Measurements from ENCODE around the gene VASH1.

Gene VASH1

GRCh38 chr14:76754586-76754985 is 6.7 kb upstream of the VASH1 start:
- Histone ChIP-seq H3K4me1 (ENCODE audit: control insufficient read depth in 2 of 2, insufficient read depth in 1 of 2, low read depth in 1 of 2, low read length in 2 of 2) (peaks cover 0 to 2% of the 10 kb centered on the region in 2 donors), H2AFZ (ENCODE audit: low read length) (no peak overlapping the region), H3K4ac (ENCODE audit: low read length) (no peak overlapping the region), H3K9me3 (replicated peaks in 1 of 2; ENCODE audit: control insufficient read depth in 2 of 2, insufficient read depth in 1 of 2, low read depth in 1 of 2, low read length in 2 of 2) (no peaks in the 10 kb centered on the region), H2BK120ac (ENCODE audit: low read depth, low read length) (no peak overlapping the region), H3K4me3 (ENCODE audit: low read length in 2 of 2) (no peak overlapping the region), H3K79me1 (ENCODE audit: low read depth, low read length) (no peaks in the 10 kb centered on the region), H3K18ac (ENCODE audit: low read length) (no peak overlapping the region), H3K27ac (replicated peaks; ENCODE audit: low read length) (no peak overlapping the region), H3K36me3 (replicated peaks in 1 of 2; ENCODE audit: control insufficient read depth in 2 of 2, insufficient read depth in 2 of 2, low read length in 2 of 2) (no peaks in the 10 kb centered on the region), H3K4me2 (ENCODE audit: insufficient read depth, low read length, poor library complexity, severe bottlenecking) (no peak overlapping the region), H2BK5ac (ENCODE audit: low read length) (no peak overlapping the region), H3K27me3 (ENCODE audit: control insufficient read depth in 3 of 3, insufficient read depth in 3 of 3, low read depth in 1 of 3, low read length in 3 of 3) (no peaks in the 10 kb centered on the region), H4K91ac (ENCODE audit: low read depth, low read length, poor library complexity) (no peak overlapping the region), H2BK15ac (ENCODE audit: low read length) (no peak overlapping the region), H2AK5ac (ENCODE audit: low read depth, low read length) (no peak overlapping the region), H2BK12ac (ENCODE audit: low read length) (no peak overlapping the region), H3K23ac (ENCODE audit: low read depth, low read length, poor library complexity) (no peak overlapping the region), H3K14ac (ENCODE audit: low read length) (no peak overlapping the region), H4K8ac (ENCODE audit: low read depth, low read length) (no peak overlapping the region), H3K9ac (ENCODE audit: low read depth, low read length, poor library complexity) (no peak overlapping the region)
- DNase-seq (ENCODE audit: low spot score), result no peak
- no CpG with 5 or more reads among the region's 7 CpGs for WGBS, 2 donors (ENCODE audit: extremely low coverage in 2 of 2, insufficient read length in 2 of 2, insufficient replicate concordance in 1 of 2)

DNA sequence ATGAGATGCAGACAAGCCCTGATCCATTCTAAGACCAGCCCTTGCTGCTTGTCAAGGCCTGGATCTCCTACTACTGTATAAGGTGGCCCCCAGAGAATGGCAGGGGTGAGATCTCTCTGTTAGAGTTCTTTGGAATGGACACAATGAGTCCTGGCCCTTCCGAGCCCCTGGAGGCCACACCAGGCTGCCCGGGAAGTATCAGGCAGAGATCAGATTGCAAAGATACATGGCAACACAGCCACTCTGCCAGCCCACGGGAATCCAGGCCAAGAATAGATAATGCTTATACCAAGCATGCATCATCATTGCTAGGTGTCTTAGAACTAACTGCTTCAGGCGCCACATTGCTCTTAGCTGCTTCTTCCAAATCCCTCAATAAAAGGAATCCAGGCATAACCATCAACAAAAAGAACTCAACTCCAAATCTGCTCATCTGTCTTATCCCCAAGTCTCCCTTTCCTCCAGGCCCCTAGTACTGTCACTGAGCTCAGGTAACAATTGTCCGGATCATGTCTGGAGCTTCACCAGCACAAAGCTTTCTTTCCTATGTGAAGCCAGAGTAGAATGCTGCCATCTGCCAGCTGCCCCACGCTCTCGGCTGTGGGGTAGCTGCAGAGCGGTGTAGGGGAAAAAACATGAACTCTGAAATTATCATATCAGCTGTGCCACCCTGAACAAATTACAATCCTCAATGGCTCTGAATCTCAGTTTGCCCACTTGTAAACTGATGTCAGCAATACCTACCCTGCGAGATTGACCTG is 5.5 kb upstream of the VASH1 start:
- no peaks in the 10 kb centered on the region for H3K9me3 ChIP-seq (replicated peaks in 1 of 2; ENCODE audit: control insufficient read depth in 2 of 2, insufficient read depth in 1 of 2, low read depth in 1 of 2, low read length in 2 of 2)
- H4K91ac ChIP-seq (ENCODE audit: low read depth, low read length, poor library complexity), result no peak overlapping the region
- H3K18ac ChIP-seq (ENCODE audit: low read length), result no peak overlapping the region
- no peak overlapping the region for H3K14ac ChIP-seq (ENCODE audit: low read length)
- H3K4me1 ChIP-seq (ENCODE audit: control insufficient read depth in 2 of 2, insufficient read depth in 1 of 2, low read depth in 1 of 2, low read length in 2 of 2), result peaks cover 0 to 3% of the 10 kb centered on the region in 2 donors
- no peak overlapping the region for H4K8ac ChIP-seq (ENCODE audit: low read depth, low read length)
- peaks cover 0 to 2% (median 0%) of the 10 kb centered on the region in 3 experiments for H3K27me3 ChIP-seq (ENCODE audit: control insufficient read depth in 3 of 3, insufficient read depth in 3 of 3, low read depth in 1 of 3, low read length in 3 of 3)
- H2BK5ac ChIP-seq (ENCODE audit: low read length), result no peak overlapping the region
- no peak overlapping the region for H2AFZ ChIP-seq (ENCODE audit: low read length)
- H3K23ac ChIP-seq (ENCODE audit: low read depth, low read length, poor library complexity), result no peak overlapping the region
- H3K4ac ChIP-seq (ENCODE audit: low read length), result no peak overlapping the region
- DNase-seq (ENCODE audit: low spot score), result no peak
- H3K36me3 ChIP-seq (replicated peaks in 1 of 2; ENCODE audit: control insufficient read depth in 2 of 2, insufficient read depth in 2 of 2, low read length in 2 of 2), result no peaks in the 10 kb centered on the region
- no peak overlapping the region for H3K4me3 ChIP-seq (ENCODE audit: low read length in 2 of 2)
- no peak overlapping the region for H3K4me2 ChIP-seq (ENCODE audit: insufficient read depth, low read length, poor library complexity, severe bottlenecking)
- WGBS, 2 donors (ENCODE audit: extremely low coverage in 2 of 2, insufficient read length in 2 of 2, insufficient replicate concordance in 1 of 2), result no CpG with 5 or more reads among the region's 9 CpGs
- no peak overlapping the region for H2BK12ac ChIP-seq (ENCODE audit: low read length)
- no peaks in the 10 kb centered on the region for H3K79me1 ChIP-seq (ENCODE audit: low read depth, low read length)
- H2AK5ac ChIP-seq (ENCODE audit: low read depth, low read length), result no peak overlapping the region
- no peak overlapping the region for H2BK120ac ChIP-seq (ENCODE audit: low read depth, low read length)
- H3K9ac ChIP-seq (ENCODE audit: low read depth, low read length, poor library complexity), result no peak overlapping the region
- no peak overlapping the region for H2BK15ac ChIP-seq (ENCODE audit: low read length)
- H3K27ac ChIP-seq (replicated peaks; ENCODE audit: low read length), result no peak overlapping the region

DNA sequence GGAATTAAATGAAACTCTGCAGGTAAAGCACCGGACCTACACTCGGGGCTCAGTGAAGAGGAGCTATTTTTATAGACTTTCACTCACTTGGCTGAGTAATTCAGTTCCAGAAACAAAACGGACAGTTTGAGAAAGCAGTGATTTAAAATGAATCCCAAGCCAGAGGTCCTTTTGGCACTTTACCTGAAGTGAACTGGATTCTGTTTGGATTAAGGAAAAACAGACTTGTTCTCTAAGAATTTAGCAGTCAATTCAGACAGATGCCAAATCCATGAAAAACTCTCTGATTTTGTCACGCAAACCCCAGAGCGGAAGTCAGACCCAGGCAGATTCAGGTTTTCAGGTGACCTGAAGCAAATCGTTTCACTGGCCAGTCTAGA is 4.9 kb upstream of the VASH1 start:
- Histone ChIP-seq H3K9me3 (replicated peaks in 1 of 2; ENCODE audit: control insufficient read depth in 2 of 2, insufficient read depth in 1 of 2, low read depth in 1 of 2, low read length in 2 of 2) (no peaks in the 10 kb centered on the region), H3K36me3 (replicated peaks in 1 of 2; ENCODE audit: control insufficient read depth in 2 of 2, insufficient read depth in 2 of 2, low read length in 2 of 2) (no peaks in the 10 kb centered on the region), H2BK15ac (ENCODE audit: low read length) (no peak overlapping the region), H3K18ac (ENCODE audit: low read length) (no peak overlapping the region), H3K27me3 (ENCODE audit: control insufficient read depth in 3 of 3, insufficient read depth in 3 of 3, low read depth in 1 of 3, low read length in 3 of 3) (peaks cover 0 to 4% (median 0%) of the 10 kb centered on the region in 3 experiments), H2AK5ac (ENCODE audit: low read depth, low read length) (no peak overlapping the region), H3K4me3 (ENCODE audit: low read length in 2 of 2) (no peak overlapping the region), H3K4ac (ENCODE audit: low read length) (no peak overlapping the region), H2BK5ac (ENCODE audit: low read length) (no peak overlapping the region), H3K14ac (ENCODE audit: low read length) (no peak overlapping the region), H3K4me2 (ENCODE audit: insufficient read depth, low read length, poor library complexity, severe bottlenecking) (no peak overlapping the region), H2BK12ac (ENCODE audit: low read length) (no peak overlapping the region), H2AFZ (ENCODE audit: low read length) (no peak overlapping the region), H4K91ac (ENCODE audit: low read depth, low read length, poor library complexity) (no peak overlapping the region), H2BK120ac (ENCODE audit: low read depth, low read length) (no peak overlapping the region), H4K8ac (ENCODE audit: low read depth, low read length) (no peak overlapping the region), H3K23ac (ENCODE audit: low read depth, low read length, poor library complexity) (no peak overlapping the region), H3K4me1 (ENCODE audit: control insufficient read depth in 2 of 2, insufficient read depth in 1 of 2, low read depth in 1 of 2, low read length in 2 of 2) (peaks cover 4 to 5% of the 10 kb centered on the region in 2 donors), H3K79me1 (ENCODE audit: low read depth, low read length) (no peaks in the 10 kb centered on the region), H3K27ac (replicated peaks; ENCODE audit: low read length) (no peak overlapping the region), H3K9ac (ENCODE audit: low read depth, low read length, poor library complexity) (no peak overlapping the region)
- WGBS, 2 donors (ENCODE audit: extremely low coverage in 2 of 2, insufficient read length in 2 of 2, insufficient replicate concordance in 1 of 2), result no CpG with 5 or more reads among the region's 6 CpGs
- no peak for DNase-seq (ENCODE audit: low spot score)

- H2BK120ac ChIP-seq (ENCODE audit: low read depth, low read length), result no peak overlapping the region
- no peak overlapping the region for H2AK5ac ChIP-seq (ENCODE audit: low read depth, low read length)
- no peak overlapping the region for H3K4ac ChIP-seq (ENCODE audit: low read length)
- no peak overlapping the region for H3K4me2 ChIP-seq (ENCODE audit: insufficient read depth, low read length, poor library complexity, severe bottlenecking)
- no peak overlapping the region for H2BK15ac ChIP-seq (ENCODE audit: low read length)
- peaks cover 17 to 19% of the 10 kb centered on the region in 2 donors for H3K4me1 ChIP-seq (ENCODE audit: control insufficient read depth in 2 of 2, insufficient read depth in 1 of 2, low read depth in 1 of 2, low read length in 2 of 2)
- no peak overlapping the region for H3K4me3 ChIP-seq (ENCODE audit: low read length in 2 of 2)
- no peak overlapping the region for H3K14ac ChIP-seq (ENCODE audit: low read length)
- H2AFZ ChIP-seq (ENCODE audit: low read length), result no peak overlapping the region
- peaks cover 2% of the 10 kb centered on the region for H3K79me1 ChIP-seq (ENCODE audit: low read depth, low read length)
- no peak overlapping the region for H3K27ac ChIP-seq (replicated peaks; ENCODE audit: low read length)
- no peak overlapping the region for H3K9ac ChIP-seq (ENCODE audit: low read depth, low read length, poor library complexity)
- no peak overlapping the region for H2BK5ac ChIP-seq (ENCODE audit: low read length)
- H3K27me3 ChIP-seq (ENCODE audit: control insufficient read depth in 3 of 3, insufficient read depth in 3 of 3, low read depth in 1 of 3, low read length in 3 of 3), result peaks cover 0 to 11% (median 0%) of the 10 kb centered on the region in 3 experiments
- H3K36me3 ChIP-seq (replicated peaks in 1 of 2; ENCODE audit: control insufficient read depth in 2 of 2, insufficient read depth in 2 of 2, low read length in 2 of 2), result peaks cover 0 to 5% of the 10 kb centered on the region in 2 donors
- DNase-seq (ENCODE audit: low spot score), result no peak
- no peaks in the 10 kb centered on the region for H3K9me3 ChIP-seq (replicated peaks in 1 of 2; ENCODE audit: control insufficient read depth in 2 of 2, insufficient read depth in 1 of 2, low read depth in 1 of 2, low read length in 2 of 2)
- no CpG with 5 or more reads among the region's 4 CpGs for WGBS, 2 donors (ENCODE audit: extremely low coverage in 2 of 2, insufficient read length in 2 of 2, insufficient replicate concordance in 1 of 2)
- no peak overlapping the region for H3K18ac ChIP-seq (ENCODE audit: low read length)
- no peak overlapping the region for H3K23ac ChIP-seq (ENCODE audit: low read depth, low read length, poor library complexity)
- no peak overlapping the region for H2BK12ac ChIP-seq (ENCODE audit: low read length)
- H4K8ac ChIP-seq (ENCODE audit: low read depth, low read length), result no peak overlapping the region
- no peak overlapping the region for H4K91ac ChIP-seq (ENCODE audit: low read depth, low read length, poor library complexity)
These were observed 1.7 kb upstream of the VASH1 start for GRCh38 chr14:76759589-76759988.
